IMR-90 (cell line): ENCODE measurements around the gene PDGFC. TPM values are rescaled to one million over a fixed set of nuclear protein-coding genes. Genes with fewer than 3 reads are reported as not detected.

Experiments used
- ATAC-seq: fragments of 200-7000 bp; cut with Tn5 transposase; 2 replicates; pipeline ENCODE4 v1.9.1; 2020; ENCODE audit warnings: low read depth, mild to moderate bottlenecking, moderate library complexity
- BruUV-seq: library from RNA; stranded (reverse); fragments of 400-500 nt; replicated peaks from 2 replicates; lab custom pipeline; 2021; lab: Mats Ljungman, UMichigan
- CTCF ChIA-PET: fragments of 300-600 bp; formaldehyde crosslinking; extraction: SDS; loops from one replicate; lab custom pipeline; 2021; ENCODE audit warnings: antibody characterized with exemption; lab: Yijun Ruan, JAX
- POLR2A ChIA-PET: fragments of 300-600 bp; sonication (Branson Sonifier 250); formaldehyde crosslinking; loops from one replicate; lab custom pipeline; 2022; ENCODE audit warnings: antibody characterized with exemption; ENCODE audit not compliant: unreplicated experiment; lab: Charles Lee
- DNase-seq: peaks from one replicate; pipeline ENCODE4 v3.0.0; 2013
- H2AFZ ChIP-seq: replicated peaks from 2 replicates; pipeline ENCODE3; 2013; ENCODE audit warnings: low read length, mild to moderate bottlenecking; ENCODE audit not compliant: poor library complexity
- H2AK5ac ChIP-seq: 2 replicates; pipeline ENCODE4 v1.6.1; 2013; ENCODE audit warnings: low read depth, low read length, inconsistent platforms
- H2AK9ac ChIP-seq: replicated peaks from 2 replicates; pipeline ENCODE3; 2013; ENCODE audit warnings: mild to moderate bottlenecking, low read depth, low read length, moderate library complexity; ENCODE audit not compliant: poor library complexity
- H2BK120ac ChIP-seq: 2 replicates; pipeline ENCODE4 v1.6.1; 2013; ENCODE audit warnings: low read depth, low read length, inconsistent platforms
- H2BK15ac ChIP-seq: 3 replicates; pipeline ENCODE4 v1.6.1; 2013; ENCODE audit warnings: low read depth, low read length, inconsistent platforms
- H2BK20ac ChIP-seq: 2 replicates; pipeline ENCODE4 v1.6.1; 2013; ENCODE audit warnings: low read depth, mild to moderate bottlenecking, inconsistent platforms, low read length, moderate library complexity
- H2BK5ac ChIP-seq: 2 replicates; pipeline ENCODE4 v1.6.1; 2013; ENCODE audit warnings: mild to moderate bottlenecking, low read depth, low read length, inconsistent platforms; ENCODE audit not compliant: poor library complexity, severe bottlenecking
- H3K14ac ChIP-seq: replicated peaks from 2 replicates; pipeline ENCODE4 v1.6.1; 2013; ENCODE audit warnings: low read depth, low read length, inconsistent platforms
- H3K18ac ChIP-seq: 2 replicates; pipeline ENCODE4 v1.6.1; 2013; ENCODE audit warnings: low read depth, low read length, control low read depth
- H3K23ac ChIP-seq: 2 replicates; pipeline ENCODE4 v1.6.1; 2013; ENCODE audit warnings: low read depth, low read length, inconsistent platforms
- H3K27ac ChIP-seq: 2 replicates; pipeline ENCODE4 v1.5.1; 2013; ENCODE audit warnings: mild to moderate bottlenecking, control low read depth, low read length; ENCODE audit not compliant: insufficient read depth
- H3K27me3 ChIP-seq: 2 replicates; pipeline ENCODE4 v1.6.1; 2013; ENCODE audit warnings: low read length; ENCODE audit not compliant: control insufficient read depth, insufficient read depth
- H3K36me3 ChIP-seq: 2 replicates; pipeline ENCODE4 v1.6.1; 2013; ENCODE audit warnings: low read length, mixed read lengths; ENCODE audit not compliant: control insufficient read depth, insufficient read depth
- H3K4ac ChIP-seq: 2 replicates; pipeline ENCODE4 v1.6.1; 2013; ENCODE audit warnings: low read depth, low read length, inconsistent platforms
- H3K4me1 ChIP-seq: 2 replicates; pipeline ENCODE4 v1.6.1; 2013; ENCODE audit warnings: low read length, mixed read lengths; ENCODE audit not compliant: control insufficient read depth, insufficient read depth
- H3K4me2 ChIP-seq: 2 replicates; pipeline ENCODE4 v1.6.1; 2013; ENCODE audit warnings: low read depth, mild to moderate bottlenecking, control low read depth, low read length, moderate library complexity
- H3K4me3 ChIP-seq: 2 replicates; pipeline ENCODE4 v1.5.1; 2013; ENCODE audit warnings: low read depth, mild to moderate bottlenecking, control low read depth, low read length, moderate library complexity; ENCODE audit not compliant: insufficient read depth
- H3K56ac ChIP-seq: 2 replicates; pipeline ENCODE4 v1.6.1; 2013; ENCODE audit warnings: low read length, inconsistent platforms; ENCODE audit not compliant: insufficient read depth; ENCODE audit errors: extremely low read depth
- H3K79me1 ChIP-seq, 2 experiments: 2 replicates each; pipeline ENCODE4 v1.6.1; 2013; ENCODE audit warnings: low read length in 2 of 2, inconsistent platforms in 1 of 2, low read depth in 1 of 2
- H3K9ac ChIP-seq: 2 replicates; pipeline ENCODE4 v1.6.1; 2013; ENCODE audit warnings: low read depth, low read length, control low read depth
- H3K9me1 ChIP-seq: 2 replicates; pipeline ENCODE4 v1.6.1; 2013; ENCODE audit warnings: low read length, inconsistent platforms; ENCODE audit not compliant: insufficient read depth
- H3K9me3 ChIP-seq: 2 replicates; pipeline ENCODE4 v1.6.1; 2013; ENCODE audit warnings: low read length; ENCODE audit not compliant: control insufficient read depth, insufficient read depth
- H4K20me1 ChIP-seq: 2 replicates; pipeline ENCODE4 v1.6.1; 2013; ENCODE audit warnings: low read length, inconsistent platforms; ENCODE audit not compliant: insufficient read depth
- H4K5ac ChIP-seq: 2 replicates; pipeline ENCODE4 v1.6.1; 2013; ENCODE audit warnings: mild to moderate bottlenecking, low read depth, low read length, control low read depth
- H4K8ac ChIP-seq, 2 experiments: 2 replicates each; pipeline ENCODE4 v1.6.1; 2013; ENCODE audit warnings: low read depth in 2 of 2, low read length in 2 of 2, control low read depth in 1 of 2, inconsistent platforms in 1 of 2
- H4K91ac ChIP-seq: 2 replicates; pipeline ENCODE4 v1.6.1; 2013; ENCODE audit warnings: low read depth, low read length, inconsistent platforms; ENCODE audit not compliant: insufficient read depth
- BHLHE40 ChIP-seq: fragments of 150-350 bp; IDR thresholded peaks from 2 replicates; pipeline ENCODE4 v1.6.1; 2016; ENCODE audit warnings: mild to moderate bottlenecking, low read depth, low read length
- MAFK ChIP-seq: IDR thresholded peaks from 2 replicates; pipeline ENCODE4 v1.6.1; 2012; ENCODE audit warnings: low read depth, low read length, improper control_type of control experiment
- RAD21 ChIP-seq: IDR thresholded peaks from 2 replicates; pipeline ENCODE4 v1.6.1; 2012; ENCODE audit warnings: low read length, improper control_type of control experiment
- RCOR1 ChIP-seq: IDR thresholded peaks from 2 replicates; pipeline ENCODE4 v1.6.1; 2012; ENCODE audit warnings: mild to moderate bottlenecking, low read length, improper control_type of control experiment; ENCODE audit not compliant: insufficient replicate concordance
- RFX5 ChIP-seq: IDR thresholded peaks from 2 replicates; pipeline ENCODE4 v1.8.0; 2012; ENCODE audit warnings: low read depth, mild to moderate bottlenecking, low read length, moderate library complexity
- SMC3 ChIP-seq: fragments of 150-350 bp; IDR thresholded peaks from 2 replicates; pipeline ENCODE4 v1.6.1; 2016; ENCODE audit warnings: low read depth, mild to moderate bottlenecking, antibody characterized with exemption, low read length, moderate library complexity
- WGBS, 2 experiments: methylation state at CpG; one replicate each; pipeline versions ENCODE4 v1.1.5 to v1.1.7; 2013; ENCODE audit warnings: missing lambda C conversion rate in 2 of 2; ENCODE audit not compliant: insufficient read length in 1 of 2; ENCODE audit errors: extremely low coverage in 2 of 2; 5-methylcytosine and 5-hydroxymethylcytosine counted together
- dilution Hi-C: fragments of 300-500 bp; cut with HindIII; formaldehyde crosslinking; loops from one replicate; pipeline ENCODE4 v1.14.3; 2018; ENCODE audit warnings: low sequenced_read_pairs; ENCODE audit not compliant: unreplicated experiment
- in situ Hi-C: fragments of 300-500 bp; cut with MboI; formaldehyde crosslinking; loops from 3 replicates; pipeline ENCODE4 v1.14.3; 2019; ENCODE audit warnings: low sequenced_read_pairs, inconsistent platforms, mixed read lengths
- intact Hi-C: fragments of 100-400 bp; cut with micrococcal nuclease; formaldehyde crosslinking; loops from 2 replicates; pipeline ENCODE4 v1.10.0; 2022
- polyA plus RNA-seq, 3 experiments: library from polyadenylated mRNA; depleted of rRNA; stranded (reverse); fragments of >200 nt; gene quantifications; 2 replicates each; pipeline ENCODE4 v1.2.3, GENCODE V29; 2012; ENCODE audit warnings: low replicate concordance in 1 of 3
- total RNA-seq: library from RNA; depleted of rRNA; stranded (reverse); fragments of >200 nt; gene quantifications from 2 replicates; pipeline ENCODE4 v1.2.3, GENCODE V29; 2012
- TF ChIP-seq, protein P1 (sequence below): conservative IDR thresholded peaks from 2 replicates; pipeline ENCODE4 v1.5.1; 2012; ENCODE audit warnings: mild to moderate bottlenecking, low read depth, low read length, improper control_type of control experiment

PDGFC gene
- total and polyA plus RNA-seq, 2 of the 4 experiments (the other 2 are of a cell fraction): 19.8 to 90.7 TPM

GRCh38 chr4:156983366-156983765 is 11.8 kb upstream of the PDGFC start:
- Histone ChIP-seq H3K4ac (no peak overlapping the region), H2BK5ac (no peak overlapping the region), H3K56ac (no peak overlapping the region), H3K9me1 (no peaks in the 10 kb centered on the region), H2BK20ac (no peak overlapping the region), H4K5ac (no peak overlapping the region), H3K36me3 (no peaks in the 10 kb centered on the region), H3K4me1 (no peaks in the 10 kb centered on the region), H3K79me1 (no peaks in the 10 kb centered on the region), H3K27me3 (no peaks in the 10 kb centered on the region), H3K14ac (no peak overlapping the region), H4K91ac (no peak overlapping the region), H4K8ac (no peak overlapping the region), H2AK5ac (no peak overlapping the region), H2BK120ac (no peak overlapping the region), H3K4me3 (no peak overlapping the region), H3K9me3 (no peaks in the 10 kb centered on the region), H3K27ac (no peak overlapping the region), H4K20me1 (no peaks in the 10 kb centered on the region), H3K9ac (no peak overlapping the region), H2AK9ac (no peak overlapping the region), H3K18ac (no peak overlapping the region), H3K4me2 (no peak overlapping the region), H2AFZ (no peak overlapping the region), H3K23ac (no peak overlapping the region), H2BK15ac (no peak overlapping the region)
- BruUV-seq: no TSS peak
- intact Hi-C loops (loop anchor here (1.0 kb wide), 1 partner anchor 145 kb away; no protein-coding TSS in a partner anchor), in situ Hi-C loops (no loop called here), dilution Hi-C loops (no loop called here)
- CTCF ChIA-PET: interaction anchor here (0.7 to 1.8 kb wide), 4 partner anchors 14 to 62 kb away, joined by 3 to 9 read pairs (median 4); no protein-coding TSS in a partner anchor
- peak; percentile 56 for DNase-seq
- ATAC-seq: peak; percentile 86
- no CpG with 5 or more reads among the region's 1 CpG for WGBS, 2 experiments
- peak; percentile 81 for TF ChIP-seq SMC3
- TF ChIP-seq RCOR1: no peak
- TF ChIP-seq RAD21: peak; percentile 59
- TF ChIP-seq RFX5: no peak
- TF ChIP-seq BHLHE40: no peak
- TF ChIP-seq, protein P1, sequence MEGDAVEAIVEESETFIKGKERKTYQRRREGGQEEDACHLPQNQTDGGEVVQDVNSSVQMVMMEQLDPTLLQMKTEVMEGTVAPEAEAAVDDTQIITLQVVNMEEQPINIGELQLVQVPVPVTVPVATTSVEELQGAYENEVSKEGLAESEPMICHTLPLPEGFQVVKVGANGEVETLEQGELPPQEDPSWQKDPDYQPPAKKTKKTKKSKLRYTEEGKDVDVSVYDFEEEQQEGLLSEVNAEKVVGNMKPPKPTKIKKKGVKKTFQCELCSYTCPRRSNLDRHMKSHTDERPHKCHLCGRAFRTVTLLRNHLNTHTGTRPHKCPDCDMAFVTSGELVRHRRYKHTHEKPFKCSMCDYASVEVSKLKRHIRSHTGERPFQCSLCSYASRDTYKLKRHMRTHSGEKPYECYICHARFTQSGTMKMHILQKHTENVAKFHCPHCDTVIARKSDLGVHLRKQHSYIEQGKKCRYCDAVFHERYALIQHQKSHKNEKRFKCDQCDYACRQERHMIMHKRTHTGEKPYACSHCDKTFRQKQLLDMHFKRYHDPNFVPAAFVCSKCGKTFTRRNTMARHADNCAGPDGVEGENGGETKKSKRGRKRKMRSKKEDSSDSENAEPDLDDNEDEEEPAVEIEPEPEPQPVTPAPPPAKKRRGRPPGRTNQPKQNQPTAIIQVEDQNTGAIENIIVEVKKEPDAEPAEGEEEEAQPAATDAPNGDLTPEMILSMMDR: peak; percentile 64
- TF ChIP-seq MAFK: no peak
- POLR2A ChIA-PET: no interaction called here
